ENCODE results near the gene THBS3.
A peak's percentile ranks its signal among the peaks of the same experiment; 100 is the strongest.
"Not testable (repeated sequence)": the region's sequence is repeated elsewhere in the genome, so short reads cannot be mapped to it uniquely, and the experiment has no call there.

The THBS3 gene

DNA sequence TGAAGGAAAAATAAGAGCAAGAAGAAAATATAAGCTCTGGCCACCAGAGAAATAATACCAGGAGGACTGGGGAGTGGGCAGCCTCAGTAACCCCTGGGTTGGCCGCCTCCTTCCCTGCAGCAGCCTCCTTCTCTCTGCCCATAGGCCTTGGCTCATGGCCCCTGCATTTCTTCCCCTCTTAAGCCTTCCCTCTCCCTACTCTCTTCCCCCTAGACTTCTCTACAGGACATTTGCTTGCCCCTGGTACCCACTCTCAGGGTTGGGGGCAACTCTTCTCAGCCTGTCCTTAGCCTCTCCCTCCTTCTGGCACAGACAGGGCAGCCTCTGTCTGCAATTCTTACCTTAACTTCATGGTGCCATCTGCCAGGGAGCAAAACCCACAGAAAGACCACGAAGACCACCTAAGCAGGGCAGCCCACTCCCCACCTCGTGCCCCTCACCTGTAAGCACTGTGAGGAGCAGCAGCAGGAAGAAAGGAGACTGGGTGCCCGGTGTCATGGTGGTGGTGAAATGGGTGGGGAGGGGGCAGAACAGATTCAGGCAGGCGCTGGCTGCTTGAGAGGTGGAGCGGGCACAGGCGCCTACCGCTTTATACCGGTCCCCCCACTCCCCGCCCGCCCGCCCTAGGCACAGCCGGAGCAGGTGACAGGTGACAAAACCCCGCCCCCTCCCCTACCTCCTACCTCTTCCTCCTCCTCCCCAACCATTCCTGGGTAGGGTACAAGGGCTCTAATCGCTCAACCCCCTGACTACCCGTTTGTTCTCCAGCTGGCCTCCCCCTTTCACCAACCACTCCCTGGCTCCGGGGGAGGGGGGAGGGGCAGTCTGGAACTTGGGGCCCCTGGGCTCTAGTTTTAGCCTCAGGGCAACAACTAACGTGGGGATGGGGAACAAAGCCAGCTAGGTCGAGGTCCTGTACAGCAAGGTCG is 15.1 kb downstream of the THBS3 start:
- peak overlapping the region; percentile 88 for H3K27ac ChIP-seq
- no peak for DNase-seq (ENCODE audit: low read depth, low spot score)

DNA sequence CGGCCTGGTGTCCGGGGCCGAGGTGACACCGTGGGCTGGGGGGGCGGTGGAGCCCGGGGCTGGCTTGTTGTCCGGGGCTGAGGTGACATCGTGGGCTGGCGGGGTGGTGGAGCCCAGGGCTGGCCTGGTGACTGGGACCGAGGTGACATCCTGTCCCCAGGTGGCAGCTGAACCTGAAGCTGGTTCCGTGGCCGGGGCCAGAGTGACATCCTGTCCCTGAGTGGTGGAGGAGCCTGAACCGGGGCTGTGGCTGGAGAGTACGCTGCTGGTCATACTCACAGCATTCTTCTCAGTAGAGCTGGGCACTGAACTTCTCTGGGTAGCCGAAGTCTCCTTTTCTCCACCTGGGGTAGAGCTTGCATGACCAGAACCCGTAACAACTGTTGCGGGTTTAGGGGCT is 15.8 kb downstream of the THBS3 start:
- peak overlapping the region; percentile 88 for H3K27ac ChIP-seq
- no peak for DNase-seq (ENCODE audit: low read depth, low spot score)

DNA sequence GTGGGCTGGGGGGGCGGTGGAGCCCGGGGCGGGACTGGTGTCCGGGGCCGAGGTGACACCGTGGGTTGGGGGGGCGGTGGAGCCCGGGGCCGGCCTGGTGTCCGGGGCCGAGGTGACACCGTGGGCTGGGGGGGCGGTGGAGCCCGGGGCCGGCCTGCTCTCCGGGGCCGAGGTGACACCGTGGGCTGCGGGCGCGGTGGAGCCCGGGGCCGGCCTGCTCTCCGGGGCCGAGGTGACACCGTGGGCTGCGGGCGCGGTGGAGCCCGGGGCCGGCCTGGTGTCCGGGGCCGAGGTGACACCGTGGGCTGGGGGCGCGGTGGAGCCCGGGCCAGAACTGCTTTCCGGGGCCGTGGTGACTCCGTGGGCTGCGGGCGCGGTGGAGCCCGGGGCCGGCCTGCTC is 17.8 kb downstream of the THBS3 start:
- not testable (repeated sequence) for DNase-seq (ENCODE audit: low read depth, low spot score); H3K27ac ChIP-seq

DNA sequence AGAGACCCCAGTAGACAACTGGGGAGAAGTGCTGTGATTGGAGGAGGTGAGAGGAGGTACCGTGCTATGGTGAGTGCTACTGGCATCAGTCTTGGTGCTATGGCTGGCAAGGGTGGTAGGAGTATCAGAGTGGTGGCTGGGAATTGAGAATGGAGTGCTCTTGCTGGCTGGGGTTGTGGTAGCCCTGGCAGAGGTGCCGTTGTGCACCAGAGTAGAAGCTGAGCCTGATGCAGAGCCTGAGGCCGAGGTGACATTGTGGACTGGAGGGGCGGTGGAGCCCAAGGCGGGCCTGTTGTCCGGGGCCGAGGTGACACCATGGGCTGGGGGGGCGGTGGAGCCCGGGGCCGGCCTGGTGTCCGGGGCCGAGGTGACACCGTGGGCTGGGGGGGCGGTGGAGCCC is 19.4 kb downstream of the THBS3 start:
- DNase-seq (ENCODE audit: low read depth, low spot score), result no peak
- H3K27ac ChIP-seq, result no peak overlapping the region

DNA sequence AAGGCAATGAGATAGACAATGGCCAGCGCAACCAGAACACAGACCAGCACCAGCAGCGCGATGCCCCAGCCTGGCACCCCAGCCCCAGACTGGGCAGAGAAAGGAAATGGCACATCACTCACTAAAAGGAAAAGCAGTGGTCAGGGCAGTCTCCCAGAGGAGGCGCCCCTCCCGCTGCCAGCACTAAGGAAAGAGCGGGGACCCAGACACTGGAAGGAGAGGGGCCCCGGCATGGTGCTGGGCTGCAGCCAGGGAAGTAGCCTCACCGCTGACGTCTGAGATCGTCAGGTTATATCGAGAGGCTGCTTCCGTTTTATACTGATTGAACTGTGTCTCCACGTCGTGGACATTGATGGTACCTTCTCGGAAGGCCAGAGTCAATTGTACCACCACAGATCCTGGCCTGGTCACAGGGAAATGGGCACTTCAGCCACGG is 20.2 kb downstream of the THBS3 start:
- no peak for DNase-seq (ENCODE audit: low read depth, low spot score)
- H3K27ac ChIP-seq, result no peak overlapping the region

DNA sequence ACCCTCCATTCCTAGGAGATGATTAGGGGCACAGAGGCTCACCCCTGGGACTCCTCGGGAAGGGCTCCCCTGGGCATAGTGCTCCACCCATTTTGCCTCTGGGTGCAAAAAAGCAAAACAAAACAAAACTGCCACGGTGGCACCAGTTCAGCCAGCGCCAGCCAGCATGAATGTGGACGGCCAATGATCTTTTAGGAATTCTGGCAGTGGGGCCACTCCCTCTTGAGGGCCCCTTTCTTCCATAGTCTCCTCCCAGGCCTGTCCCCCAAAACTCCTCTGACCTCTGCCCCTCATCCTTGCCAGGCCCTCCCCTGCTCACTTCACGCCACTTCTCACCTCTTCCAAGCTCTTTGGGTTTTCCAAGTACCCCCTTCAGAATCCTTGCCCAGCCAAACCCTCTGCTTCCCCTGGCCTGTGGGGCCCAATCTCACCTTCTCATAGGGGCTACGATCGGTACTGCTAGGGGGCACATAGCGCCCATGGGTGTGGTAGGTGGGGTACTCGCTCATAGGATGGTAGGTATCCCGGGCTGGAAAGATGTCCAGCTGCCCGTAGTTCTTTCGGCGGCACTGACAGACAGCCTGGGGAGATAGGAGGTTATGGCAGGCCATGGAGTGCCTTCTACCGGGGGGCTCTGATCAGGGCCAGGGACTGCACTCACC is 20.8 kb downstream of the THBS3 start:
- DNase-seq (ENCODE audit: low read depth, low spot score), result no peak

DNA sequence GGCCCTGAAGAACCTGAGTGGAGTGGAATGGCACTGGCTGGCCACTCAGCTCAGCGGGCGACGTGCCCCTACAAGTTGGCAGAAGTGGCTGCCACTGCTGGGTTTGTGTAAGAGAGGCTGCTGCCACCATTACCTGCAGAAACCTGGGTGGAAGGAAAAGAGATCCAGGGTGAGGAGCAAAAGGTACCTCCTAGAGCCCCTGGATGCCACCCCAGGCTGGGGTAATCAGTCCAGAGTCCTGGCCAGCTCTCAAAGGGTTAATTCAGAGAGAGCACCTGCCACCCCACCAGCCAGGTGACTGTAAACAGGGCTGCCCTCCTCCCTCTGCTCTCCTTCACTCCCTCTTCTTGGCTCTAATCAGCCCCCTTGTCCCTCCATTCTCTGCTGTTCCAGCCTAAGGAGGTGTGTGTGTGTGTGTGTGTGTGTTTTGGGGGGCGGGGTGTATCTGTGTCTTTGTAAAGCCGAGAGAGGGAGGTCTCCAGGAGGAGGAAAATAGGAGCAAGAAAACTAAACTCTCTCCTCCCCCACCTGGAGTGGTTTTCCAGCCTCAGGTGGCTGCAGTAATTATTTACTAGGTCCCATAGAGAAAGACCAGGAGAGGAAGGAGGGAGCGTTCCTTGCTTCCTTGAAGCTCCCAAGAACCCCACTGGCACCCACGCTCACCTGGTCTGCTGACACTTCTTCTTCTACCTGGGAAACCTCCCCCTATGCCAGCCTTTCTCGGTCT is 21.5 kb downstream of the THBS3 start:
- no peak for DNase-seq (ENCODE audit: low read depth, low spot score)

More for the DNA sequence above, 20.8 kb downstream of the THBS3 start:
- no peak overlapping the region for H3K27ac ChIP-seq

DNA sequence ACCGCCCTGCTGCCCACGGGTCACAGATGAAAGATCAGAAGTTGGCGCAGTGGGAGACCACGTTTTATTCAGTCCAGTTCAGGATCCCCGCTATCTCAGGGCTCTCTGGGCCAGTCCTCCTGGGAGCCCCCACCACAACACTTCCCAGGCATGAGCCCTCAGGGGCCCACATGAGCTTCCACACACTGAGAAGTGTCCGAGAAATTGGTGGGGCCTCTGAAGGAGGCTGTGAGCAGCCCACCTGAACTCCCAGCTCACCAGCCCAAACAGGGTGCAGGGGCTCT is 22.0 kb downstream of the THBS3 start:
- no peak for DNase-seq (ENCODE audit: low read depth, low spot score)
- no peak overlapping the region for H3K27ac ChIP-seq

More for the DNA sequence above, 21.5 kb downstream of the THBS3 start:
- H3K27ac ChIP-seq, result no peak overlapping the region

DNA sequence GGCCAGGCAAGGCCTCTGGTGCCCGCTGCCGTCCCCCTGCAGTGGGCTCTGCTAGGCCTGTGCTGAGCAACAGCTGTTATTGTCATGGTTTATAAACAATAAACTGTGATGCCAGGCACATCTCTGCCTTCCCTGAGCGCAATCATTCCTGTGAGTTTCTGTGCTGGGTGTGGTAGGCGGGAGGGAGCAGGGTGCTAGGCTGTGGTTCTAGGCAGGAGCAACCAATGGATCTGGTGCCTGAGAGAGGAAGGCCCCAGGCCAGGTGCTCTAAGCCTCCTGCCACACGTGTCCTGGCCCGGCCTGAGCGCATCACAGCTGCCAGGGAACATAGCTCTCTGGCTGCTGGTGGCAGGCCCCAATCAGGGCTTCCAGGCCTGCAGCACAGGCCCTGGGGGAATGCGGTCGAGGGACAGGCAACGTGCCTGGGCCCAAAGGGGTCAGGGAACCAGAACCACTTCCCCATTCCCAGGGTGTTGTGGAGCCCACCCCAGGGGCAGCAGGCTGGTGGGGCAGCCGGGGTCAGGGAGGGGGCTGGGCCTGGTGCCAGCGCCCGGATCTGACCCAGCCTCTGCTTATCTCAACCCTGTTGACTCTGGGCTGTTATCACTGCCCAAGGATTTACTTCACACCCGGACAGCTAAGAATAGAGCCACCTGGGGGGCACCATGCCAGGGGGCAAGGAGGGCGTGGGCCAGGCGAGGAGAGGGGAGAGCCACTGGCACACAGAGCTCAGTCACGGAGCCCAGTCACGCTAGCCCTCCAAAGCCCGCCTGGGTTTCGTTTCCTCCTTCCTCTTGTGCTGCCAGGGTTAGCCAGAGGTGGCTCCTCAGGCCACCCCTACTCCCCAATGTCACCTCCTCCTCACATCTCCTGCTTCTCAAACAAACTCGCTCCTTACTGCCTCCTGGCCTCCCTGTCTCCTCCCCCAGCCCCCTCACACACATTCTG is 22.6 kb downstream of the THBS3 start:
- no peak overlapping the region for H3K27ac ChIP-seq
- DNase-seq (ENCODE audit: low read depth, low spot score), result no peak

DNA sequence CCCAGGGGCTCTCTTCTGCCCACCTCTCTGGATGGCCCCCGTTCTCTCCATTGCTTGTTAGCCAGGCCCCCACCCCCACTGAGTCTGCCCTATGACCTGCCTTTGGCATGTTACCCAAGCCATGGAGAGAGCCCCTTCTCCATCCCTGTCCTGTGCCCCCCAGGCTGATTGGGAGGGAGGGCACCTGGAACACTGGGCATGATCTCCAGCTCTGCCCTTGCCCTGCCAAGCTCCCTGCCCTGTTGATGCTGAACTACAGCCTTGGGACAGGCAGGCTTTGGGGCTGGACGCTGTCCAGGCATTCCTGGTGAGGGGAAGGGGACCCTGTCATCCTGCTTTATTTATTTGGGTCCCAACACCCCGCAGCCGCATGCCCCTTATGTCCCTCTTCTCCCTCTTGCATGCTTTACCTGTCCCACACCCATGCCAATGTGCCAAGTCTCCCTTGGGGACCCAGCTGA is 23.3 kb downstream of the THBS3 start:
- no peak for DNase-seq (ENCODE audit: low read depth, low spot score)
- H3K27ac ChIP-seq, result no peak overlapping the region

DNA sequence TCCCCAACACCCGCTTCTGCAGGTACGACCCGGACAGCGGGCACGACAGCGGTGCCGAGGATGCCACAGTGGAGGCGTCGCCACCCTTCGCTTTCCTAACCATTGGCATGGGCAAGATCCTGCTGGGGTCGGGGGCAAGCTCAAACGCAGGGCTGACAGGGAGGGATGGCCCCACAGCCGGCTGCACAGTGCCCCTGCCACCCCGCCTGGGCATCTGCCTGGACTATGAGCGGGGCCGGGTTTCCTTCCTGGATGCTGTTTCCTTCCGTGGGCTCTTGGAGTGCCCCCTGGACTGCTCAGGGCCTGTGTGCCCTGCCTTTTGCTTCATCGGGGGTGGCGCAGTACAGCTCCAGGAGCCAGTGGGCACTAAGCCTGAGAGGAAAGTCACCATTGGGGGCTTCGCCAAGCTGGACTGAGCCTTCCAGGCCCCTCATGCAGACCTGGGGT is 23.9 kb downstream of the THBS3 start:
- H3K27ac ChIP-seq, result no peak overlapping the region
- no peak for DNase-seq (ENCODE audit: low read depth, low spot score)

DNA sequence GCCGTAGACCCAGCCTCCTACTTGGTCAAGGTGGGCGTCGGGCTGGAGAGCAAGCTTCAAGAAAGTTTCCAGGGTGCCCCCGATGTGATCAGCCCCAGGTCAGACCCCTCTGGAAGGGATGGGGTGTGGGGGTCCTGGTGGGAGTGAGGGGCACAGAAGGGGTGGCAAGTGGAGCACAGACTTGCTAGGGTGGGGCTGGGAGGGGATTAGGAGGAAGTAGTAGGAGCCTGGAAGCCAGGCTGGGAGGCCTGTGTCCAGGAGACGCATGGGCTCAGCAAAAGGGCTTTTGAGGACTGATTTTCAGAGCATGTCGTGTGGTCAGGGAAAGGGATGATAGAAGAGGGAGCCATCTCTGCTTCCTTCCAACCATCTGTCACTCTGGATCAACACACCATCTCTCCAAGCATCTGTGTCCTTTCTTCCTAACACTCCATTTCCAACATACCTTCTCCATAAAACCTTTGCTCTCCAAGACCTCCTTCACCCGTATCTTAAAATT is 25.6 kb downstream of the THBS3 start:
- H3K27ac ChIP-seq, result no peak overlapping the region
- DNase-seq (ENCODE audit: low read depth, low spot score), result no peak

DNA sequence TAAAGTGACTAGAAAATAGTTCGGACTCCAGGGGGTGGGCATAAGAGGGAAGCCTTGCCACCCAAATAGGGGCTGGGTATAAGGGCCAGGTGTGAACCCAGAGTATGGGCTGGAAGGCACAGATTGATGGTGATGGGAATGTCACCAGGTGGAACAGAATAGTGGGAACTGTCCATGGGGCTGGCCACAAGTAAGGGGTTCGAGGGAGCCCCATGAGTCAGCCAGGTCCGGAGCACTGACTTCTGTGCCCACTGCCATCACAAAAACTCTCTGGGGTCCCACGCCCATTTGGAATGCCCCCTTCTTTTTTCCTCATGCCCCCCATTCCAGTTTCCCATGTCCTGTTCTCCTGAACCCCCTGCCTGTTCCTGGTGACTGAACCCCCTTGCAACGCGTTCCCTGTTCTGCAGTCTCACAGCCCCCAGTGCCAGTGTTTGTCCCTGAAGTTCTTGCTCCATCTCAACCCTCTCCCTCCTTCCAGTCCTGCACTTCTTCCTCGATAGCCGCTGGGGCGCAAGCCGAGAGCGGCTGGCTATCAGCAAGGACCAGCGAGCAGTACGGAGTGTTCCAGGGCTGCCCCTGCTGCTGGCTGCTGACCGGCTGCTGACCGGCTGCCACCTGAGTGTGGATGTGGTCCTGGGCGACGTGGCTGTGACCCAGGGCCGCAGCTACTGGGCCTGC is 26.2 kb downstream of the THBS3 start:
- DNase-seq (ENCODE audit: low read depth, low spot score), result no peak
- H3K27ac ChIP-seq, result no peak overlapping the region

DNA sequence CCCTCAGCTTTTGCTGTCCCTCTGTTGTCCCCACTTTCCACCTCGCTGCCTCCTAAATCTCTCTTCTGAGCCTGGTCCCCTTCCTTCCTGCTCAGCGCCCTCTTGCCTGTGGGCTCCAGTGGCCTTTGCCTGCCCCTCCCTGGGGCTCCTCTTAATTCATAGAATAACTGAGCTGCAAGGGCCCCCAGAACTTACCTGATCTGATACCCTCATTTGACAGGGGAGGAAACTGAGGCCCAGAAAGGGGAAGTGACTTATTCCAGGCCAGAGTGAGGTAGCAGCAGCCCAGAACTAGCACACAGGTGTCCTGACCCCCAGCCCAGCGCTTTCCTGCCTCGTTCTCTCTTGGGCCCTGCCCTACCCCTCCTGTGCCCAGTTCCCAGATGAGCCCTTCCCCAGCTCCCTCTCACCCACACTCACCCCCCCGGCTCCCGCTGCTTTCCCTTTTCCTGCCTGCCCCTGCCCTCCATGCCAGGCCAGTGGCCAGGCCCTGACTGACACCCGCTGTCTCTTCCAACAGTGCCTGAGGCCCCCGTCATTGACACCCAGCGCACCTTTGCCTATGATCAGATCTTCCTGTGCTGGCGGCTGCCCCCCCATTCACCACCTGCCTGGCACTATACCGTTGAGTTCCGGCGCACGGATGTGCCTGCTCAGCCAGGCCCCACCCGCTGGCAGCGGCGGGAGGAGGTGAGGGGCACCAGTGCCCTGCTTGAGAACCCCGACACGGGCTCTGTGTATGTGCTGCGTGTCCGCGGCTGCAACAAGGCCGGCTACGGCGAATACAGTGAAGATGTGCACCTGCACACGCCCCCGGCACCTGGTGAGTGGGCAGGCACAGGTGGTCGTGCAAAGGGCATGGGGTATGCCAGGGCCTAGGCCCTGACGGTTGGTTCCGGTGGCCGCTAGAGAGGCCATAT is 28.3 kb downstream of the THBS3 start:
- no peak for DNase-seq (ENCODE audit: low read depth, low spot score)
- H3K27ac ChIP-seq, result no peak overlapping the region

DNA sequence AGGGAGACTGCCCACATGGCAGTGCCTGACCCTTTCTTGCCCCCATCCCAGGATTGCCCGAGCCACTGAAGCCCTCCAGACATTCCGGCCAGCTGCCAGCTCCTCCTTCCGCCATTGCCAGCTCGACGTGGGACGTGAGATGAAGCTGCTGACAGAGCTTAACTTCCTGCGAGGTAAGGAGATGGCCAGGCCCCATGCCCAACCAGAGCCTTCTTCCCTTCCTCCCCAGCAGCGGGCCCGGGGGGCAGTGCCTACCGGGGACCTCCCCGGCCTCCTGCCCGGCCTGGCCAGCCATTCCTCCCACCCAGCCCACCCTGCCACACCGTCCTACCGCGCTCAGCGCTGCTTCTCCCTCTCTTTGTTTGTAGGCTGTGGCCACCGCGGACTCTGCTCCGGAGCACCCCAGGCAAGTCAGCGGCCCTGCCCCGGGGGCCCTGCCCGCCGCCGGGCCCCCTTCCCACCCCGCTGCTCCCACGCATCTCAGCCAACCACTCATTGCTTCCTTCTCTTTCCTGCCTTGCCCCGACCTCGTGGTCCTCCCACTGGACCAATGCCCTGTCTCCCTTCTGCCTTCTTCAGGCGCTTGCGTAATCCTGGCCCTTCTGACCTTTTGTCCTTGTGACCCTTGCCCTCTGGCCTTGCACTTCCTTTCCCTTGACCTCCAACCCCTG is 29.1 kb downstream of the THBS3 start:
- H3K27ac ChIP-seq, result no peak overlapping the region
- DNase-seq (ENCODE audit: low read depth, low spot score), result no peak

DNA sequence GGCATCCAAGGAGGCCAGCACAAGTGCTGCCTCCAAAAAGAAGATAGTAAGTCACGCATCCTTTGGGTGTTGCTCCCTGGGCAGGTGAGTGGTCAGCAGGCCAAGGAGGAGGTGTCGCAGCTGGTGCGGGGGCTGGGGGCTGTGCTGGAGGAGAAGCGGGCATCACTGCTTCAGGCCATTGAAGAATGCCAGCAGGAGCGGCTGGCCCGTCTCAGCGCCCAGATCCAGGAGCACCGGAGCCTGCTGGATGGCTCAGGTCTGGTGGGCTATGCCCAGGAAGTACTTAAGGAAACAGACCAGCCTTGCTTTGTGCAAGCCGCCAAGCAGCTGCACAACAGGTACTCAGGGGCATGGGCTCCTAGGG is 29.8 kb downstream of the THBS3 start:
- DNase-seq (ENCODE audit: low read depth, low spot score), result no peak
- H3K27ac ChIP-seq, result no peak overlapping the region

DNA sequence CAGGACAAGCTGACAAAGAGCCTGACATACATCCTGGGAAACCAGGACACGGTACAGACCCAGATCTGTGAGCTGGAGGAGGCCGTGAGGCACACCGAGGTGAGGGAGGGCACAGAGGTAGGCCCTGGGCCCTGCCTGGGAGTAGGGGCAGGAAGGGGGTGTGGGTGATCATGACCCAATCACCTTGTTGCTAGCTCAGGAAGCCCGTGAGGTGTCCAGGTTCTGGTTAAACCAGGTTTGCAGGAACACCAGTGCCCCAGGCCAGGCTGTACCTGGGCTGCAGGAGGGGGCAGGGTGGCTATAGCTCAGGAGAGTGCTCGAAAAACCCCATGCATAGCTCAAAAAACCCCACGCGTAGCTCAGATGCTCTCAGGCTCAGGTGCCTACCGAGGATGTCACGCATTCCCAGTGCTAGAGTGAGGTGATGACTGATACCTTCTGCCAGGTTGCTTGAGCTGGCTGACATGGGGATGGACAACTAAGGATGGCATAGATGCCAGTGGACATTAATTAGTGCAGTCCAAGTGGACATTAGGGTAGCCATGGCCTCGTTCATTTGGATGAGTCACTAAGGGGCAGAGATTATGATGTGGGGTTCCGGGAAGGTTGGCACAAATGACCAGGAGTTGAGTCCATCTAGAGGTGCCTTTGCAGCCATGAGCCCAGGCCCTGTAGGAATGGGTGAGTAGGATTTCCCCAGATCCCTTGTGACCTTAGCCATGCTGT is 30.3 kb downstream of the THBS3 start:
- peak overlapping the region; percentile 22 for H3K27ac ChIP-seq
- no peak for DNase-seq (ENCODE audit: low read depth, low spot score)

Measured in epithelial cell of prostate (primary cell).